HEK293T (cell line): ENCODE results near the gene EHMT2.
"Not testable (repeated sequence)": the region's sequence is repeated elsewhere in the genome, so short reads cannot be mapped to it uniquely, and the experiment has no call there.

Experiments used
- HDGF ChIP-seq: fragments of 450-650 bp; IDR thresholded peaks from 2 replicates; pipeline ENCODE4 v1.6.1; 2017; ENCODE audit warnings: antibody characterized with exemption, borderline replicate concordance
- LEF1 ChIP-seq: fragments of 450-650 bp; IDR thresholded peaks from 2 replicates; pipeline ENCODE4 v1.6.1; 2017; ENCODE audit warnings: mild to moderate bottlenecking, borderline replicate concordance
- SP1 ChIP-seq: fragments of 450-650 bp; IDR thresholded peaks from 2 replicates; pipeline ENCODE4 v1.6.1; 2017

GRCh38 chr6:31932137-31932536, 34.6 kb upstream of the EHMT2 start:
- TF ChIP-seq HDGF, LEF1, SP1: not testable (repeated sequence)
